Suprapubic skin (tissue), 4 donors: Measurements from ENCODE around the gene TMEM132D.

Experiments used
- CTCF ChIP-seq, 2 donors: fragments of 200-600 bp in 1 of 2; fragments of 450-650 bp in 1 of 2; sonication (generic) in 1 of 2; IDR thresholded peaks; one replicate each; pipeline ENCODE4 v1.5.1; 2016 to 2019; ENCODE audit warnings: antibody characterized with exemption in 2 of 2, mild to moderate bottlenecking in 1 of 2, moderate library complexity in 1 of 2
- POLR2A ChIP-seq, 2 donors: fragments of 450-650 bp; IDR thresholded peaks; one replicate each; pipeline ENCODE4 v1.6.1; 2017; ENCODE audit warnings: antibody characterized with exemption in 2 of 2, mild to moderate bottlenecking in 2 of 2, moderate library complexity in 2 of 2
- POLR2AphosphoS5 ChIP-seq, 3 donors: sonication (generic); formaldehyde crosslinking; IDR thresholded peaks; one replicate each; pipeline ENCODE4 v1.6.1; 2017; ENCODE audit warnings: antibody characterized with exemption in 3 of 3

- TF ChIP-seq CTCF (IDR thresholded peaks at IDR 0.05) (no peak), POLR2A (IDR thresholded peaks at IDR 0.05) (no peak), POLR2AphosphoS5 (IDR thresholded peaks at IDR 0.05) (no peak)
These were observed 823.0 kb downstream of the TMEM132D start for GRCh38 chr12:129080821-129081220.
